Brain microvascular endothelial cell (primary cell): ENCODE data around the gene WDR70.
A peak's percentile ranks its signal among the peaks of the same experiment; 100 is the strongest.
"Not testable (repeated sequence)": the region's sequence is repeated elsewhere in the genome, so short reads cannot be mapped to it uniquely, and the experiment has no call there.

Experiments
- DNase-seq: peaks from one replicate; pipeline ENCODE4 v3.0.0-alpha.2; 2020
- H3K27ac ChIP-seq: fragments of 250-450 bp; sonication (Bioruptor Pico); 2 replicates; pipeline ENCODE4 v1.5.1; 2020; ENCODE audit warnings: mild to moderate bottlenecking, moderate library complexity
- H3K27me3 ChIP-seq: fragments of 250-450 bp; sonication (Bioruptor Pico); replicated peaks from 2 replicates; pipeline ENCODE4 v1.5.1; 2020; ENCODE audit warnings: mild to moderate bottlenecking
- H3K36me3 ChIP-seq: fragments of 250-450 bp; sonication (Bioruptor Pico); replicated peaks from 2 replicates; pipeline ENCODE4 v1.5.1; 2020; ENCODE audit warnings: mild to moderate bottlenecking
- H3K4me3 ChIP-seq: 2 replicates; pipeline ENCODE4 v1.5.1; 2011; ENCODE audit warnings: low read depth, mild to moderate bottlenecking, control low read depth, low read length, moderate library complexity
- in situ Hi-C: cut with HindIII; loops from 2 replicates; pipeline ENCODE4 v1.10.0; 2017; ENCODE audit warnings: low sequenced_read_pairs, low pct_ligation_motif_present
- TF ChIP-seq, protein P1 (sequence below): IDR thresholded peaks from 2 replicates; pipeline ENCODE4 v1.5.1; 2011; ENCODE audit warnings: low read depth, mild to moderate bottlenecking, moderate library complexity, low read length, control low read depth, inconsistent platforms; ENCODE audit errors: missing control alignments

WDR70 gene

GRCh38 chr5:37615184-37615583, 236.1 kb downstream of the WDR70 start:
- in situ Hi-C loops: no loop called here
- H3K27ac ChIP-seq: peak overlapping the region; percentile 62
- H3K36me3 ChIP-seq: no peaks in the 10 kb centered on the region
- DNase-seq: peak; percentile 83
- no peak overlapping the region for H3K4me3 ChIP-seq
- TF ChIP-seq, protein P1, sequence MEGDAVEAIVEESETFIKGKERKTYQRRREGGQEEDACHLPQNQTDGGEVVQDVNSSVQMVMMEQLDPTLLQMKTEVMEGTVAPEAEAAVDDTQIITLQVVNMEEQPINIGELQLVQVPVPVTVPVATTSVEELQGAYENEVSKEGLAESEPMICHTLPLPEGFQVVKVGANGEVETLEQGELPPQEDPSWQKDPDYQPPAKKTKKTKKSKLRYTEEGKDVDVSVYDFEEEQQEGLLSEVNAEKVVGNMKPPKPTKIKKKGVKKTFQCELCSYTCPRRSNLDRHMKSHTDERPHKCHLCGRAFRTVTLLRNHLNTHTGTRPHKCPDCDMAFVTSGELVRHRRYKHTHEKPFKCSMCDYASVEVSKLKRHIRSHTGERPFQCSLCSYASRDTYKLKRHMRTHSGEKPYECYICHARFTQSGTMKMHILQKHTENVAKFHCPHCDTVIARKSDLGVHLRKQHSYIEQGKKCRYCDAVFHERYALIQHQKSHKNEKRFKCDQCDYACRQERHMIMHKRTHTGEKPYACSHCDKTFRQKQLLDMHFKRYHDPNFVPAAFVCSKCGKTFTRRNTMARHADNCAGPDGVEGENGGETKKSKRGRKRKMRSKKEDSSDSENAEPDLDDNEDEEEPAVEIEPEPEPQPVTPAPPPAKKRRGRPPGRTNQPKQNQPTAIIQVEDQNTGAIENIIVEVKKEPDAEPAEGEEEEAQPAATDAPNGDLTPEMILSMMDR: no peak
- no peaks in the 10 kb centered on the region for H3K27me3 ChIP-seq

DNA sequence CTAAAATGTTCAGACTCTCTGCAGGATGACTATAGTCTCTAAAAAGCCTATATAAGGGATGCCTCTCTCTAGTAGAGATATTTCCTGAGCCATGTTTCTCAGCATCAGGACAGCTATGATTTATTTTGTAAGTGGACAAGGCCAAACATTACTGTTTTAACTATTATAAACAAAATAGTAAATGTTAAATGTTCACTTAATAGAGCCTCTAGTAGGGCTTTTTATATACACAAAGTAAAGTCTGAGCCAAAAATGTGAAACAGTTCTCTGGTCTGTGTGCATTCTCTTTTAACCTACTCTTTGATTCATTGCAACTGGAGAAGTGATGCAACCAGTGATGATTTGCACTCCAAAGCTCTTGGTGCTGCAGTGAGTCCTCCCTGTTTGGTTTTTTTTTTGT, 240.2 kb downstream of the WDR70 start:
- no peak overlapping the region for H3K27ac ChIP-seq
- in situ Hi-C loops: no loop called here
- H3K36me3 ChIP-seq: no peaks in the 10 kb centered on the region
- no peak overlapping the region for H3K4me3 ChIP-seq
- H3K27me3 ChIP-seq: no peaks in the 10 kb centered on the region
- TF ChIP-seq, protein P1: no peak
- peak; percentile 19 for DNase-seq

DNA sequence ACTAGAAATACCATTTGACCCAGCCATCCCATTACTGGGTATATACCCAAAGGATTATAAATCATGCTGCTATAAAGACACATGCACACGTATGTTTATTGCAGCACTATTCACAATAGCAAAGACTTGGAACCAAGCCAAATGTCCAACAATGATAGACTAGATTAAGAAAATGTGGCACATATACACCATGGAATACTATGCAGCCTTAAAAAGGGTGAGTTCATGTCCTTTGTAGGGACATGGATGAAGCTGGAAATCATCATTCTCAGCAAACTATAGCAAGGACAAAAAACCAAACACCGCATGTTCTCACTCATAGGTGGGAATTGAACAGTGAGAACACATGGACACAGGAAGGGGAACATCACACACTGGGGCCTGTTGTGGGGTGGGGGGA, 243.2 kb downstream of the WDR70 start:
- in situ Hi-C loops, H3K27ac ChIP-seq, DNase-seq, H3K36me3 ChIP-seq, H3K4me3 ChIP-seq, H3K27me3 ChIP-seq: not testable (repeated sequence)

GRCh38 chr5:37626266-37626665, 247.1 kb downstream of the WDR70 start:
- no peak for DNase-seq
- H3K36me3 ChIP-seq: no peaks in the 10 kb centered on the region
- in situ Hi-C loops: no loop called here
- H3K27ac ChIP-seq: no peak overlapping the region
- no peak overlapping the region for H3K4me3 ChIP-seq
- TF ChIP-seq, protein P1: no peak
- no peaks in the 10 kb centered on the region for H3K27me3 ChIP-seq

DNA sequence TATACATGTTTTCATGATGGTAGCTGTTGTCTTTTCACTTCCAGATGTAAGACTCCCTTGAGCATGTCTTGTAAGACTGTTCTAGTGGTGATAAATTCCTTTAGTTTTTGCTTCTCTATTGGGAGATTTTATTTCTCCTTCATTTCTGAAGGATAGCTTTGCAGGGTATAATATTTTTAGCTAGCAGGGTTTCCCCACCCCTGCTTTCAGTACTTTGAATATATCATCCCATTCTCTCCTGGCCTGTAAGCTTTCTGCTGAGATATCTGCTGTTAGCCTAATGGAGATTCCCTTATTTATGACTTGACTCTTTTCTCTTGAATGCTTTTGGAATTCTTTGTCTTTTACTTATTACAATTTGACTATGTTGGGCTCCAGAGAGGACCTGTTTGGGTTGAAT, 249.8 kb downstream of the WDR70 start:
- TF ChIP-seq, protein P1: no peak
- H3K27me3 ChIP-seq: no peaks in the 10 kb centered on the region
- in situ Hi-C loops: no loop called here
- no peaks in the 10 kb centered on the region for H3K36me3 ChIP-seq
- no peak overlapping the region for H3K4me3 ChIP-seq
- no peak for DNase-seq
- no peak overlapping the region for H3K27ac ChIP-seq

GRCh38 chr5:37631939-37632338, 252.8 kb downstream of the WDR70 start:
- Histone ChIP-seq H3K27ac (no peak overlapping the region), H3K4me3 (no peak overlapping the region), H3K36me3 (no peaks in the 10 kb centered on the region), H3K27me3 (no peaks in the 10 kb centered on the region)
- no peak for DNase-seq
- TF ChIP-seq, protein P1: no peak
- in situ Hi-C loops: no loop called here
